Stimulated activated CD8-positive, alpha-beta memory T cell treated with anti-CD3 and anti-CD28 coated beads, Interleukin-15, amount 100 ng/mL, for 48 hours (primary cell): Measurements from ENCODE around the gene CLEC1A.

ENCODE experiments used
- DNase-seq, 2 donors: peaks; one replicate each; pipeline ENCODE4 v3.0.0-alpha.2; 2020; ENCODE audit warnings: low read depth in 2 of 2

CLEC1A gene

DNA sequence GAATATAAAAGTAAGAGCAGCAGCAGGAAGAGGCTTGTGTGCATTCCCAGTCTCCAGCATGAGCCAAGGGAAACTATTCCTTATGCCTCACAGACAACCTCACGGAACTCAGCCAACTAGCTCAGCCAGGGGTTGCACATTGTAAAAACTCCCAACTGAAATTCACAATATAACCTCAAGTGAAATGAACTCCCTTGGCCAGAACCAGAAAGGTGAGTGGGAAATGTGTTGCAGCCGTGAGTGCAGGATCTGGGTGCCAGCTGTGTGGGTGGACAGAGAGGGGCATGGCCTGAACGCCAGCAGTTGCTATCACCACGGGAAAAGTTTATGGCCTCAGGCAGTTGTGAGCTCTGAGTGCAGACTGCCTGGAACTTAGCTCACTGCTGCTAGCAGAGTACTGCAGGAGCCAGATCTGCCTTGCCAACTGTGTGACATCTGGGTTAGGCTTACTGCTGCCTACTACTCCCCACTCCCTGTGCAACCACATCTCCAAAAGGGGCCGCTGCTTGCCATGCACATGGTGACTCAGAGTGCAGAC lies 2.3 kb upstream of the CLEC1A start:
- DNase-seq, result no peak

DNA sequence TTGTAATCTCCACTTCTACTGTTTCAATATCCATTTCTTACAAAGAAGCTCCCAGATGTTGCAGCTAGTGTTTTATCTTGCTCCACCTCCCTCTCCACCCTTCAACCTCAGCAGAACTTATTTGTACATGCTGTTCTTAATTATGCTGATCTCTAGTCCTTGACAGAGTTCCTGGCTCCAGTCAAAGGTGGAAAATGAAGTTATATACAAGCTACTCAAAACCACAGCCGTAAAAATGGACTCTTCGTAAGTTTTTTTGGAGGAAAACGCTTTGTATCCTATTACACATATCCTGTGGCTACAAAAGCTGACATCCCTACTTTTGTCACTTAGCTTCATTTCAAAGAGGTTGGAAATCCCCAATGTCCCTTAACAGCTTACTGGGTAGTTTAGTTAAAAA lies 1.3 kb downstream of the CLEC1A start:
- DNase-seq, result no peak

DNA sequence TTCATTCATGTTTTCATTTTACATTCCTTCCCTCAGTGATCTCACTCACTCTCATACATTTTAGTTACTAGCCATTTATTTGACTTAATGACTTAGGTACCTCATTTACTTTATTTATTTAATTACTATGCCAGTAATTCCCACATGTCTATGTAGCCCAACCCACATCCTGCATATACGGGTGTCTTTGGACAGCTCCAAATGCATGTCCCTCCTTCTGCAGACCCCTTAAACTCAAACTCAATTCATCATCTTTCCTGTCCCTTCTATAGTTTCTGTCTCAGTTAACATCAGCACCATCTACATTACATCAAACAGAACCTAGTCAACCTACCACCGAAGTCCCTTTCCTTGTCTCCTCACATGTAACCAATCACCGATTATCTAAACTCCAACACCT lies 2.8 kb downstream of the CLEC1A start:
- no peak for DNase-seq

DNA sequence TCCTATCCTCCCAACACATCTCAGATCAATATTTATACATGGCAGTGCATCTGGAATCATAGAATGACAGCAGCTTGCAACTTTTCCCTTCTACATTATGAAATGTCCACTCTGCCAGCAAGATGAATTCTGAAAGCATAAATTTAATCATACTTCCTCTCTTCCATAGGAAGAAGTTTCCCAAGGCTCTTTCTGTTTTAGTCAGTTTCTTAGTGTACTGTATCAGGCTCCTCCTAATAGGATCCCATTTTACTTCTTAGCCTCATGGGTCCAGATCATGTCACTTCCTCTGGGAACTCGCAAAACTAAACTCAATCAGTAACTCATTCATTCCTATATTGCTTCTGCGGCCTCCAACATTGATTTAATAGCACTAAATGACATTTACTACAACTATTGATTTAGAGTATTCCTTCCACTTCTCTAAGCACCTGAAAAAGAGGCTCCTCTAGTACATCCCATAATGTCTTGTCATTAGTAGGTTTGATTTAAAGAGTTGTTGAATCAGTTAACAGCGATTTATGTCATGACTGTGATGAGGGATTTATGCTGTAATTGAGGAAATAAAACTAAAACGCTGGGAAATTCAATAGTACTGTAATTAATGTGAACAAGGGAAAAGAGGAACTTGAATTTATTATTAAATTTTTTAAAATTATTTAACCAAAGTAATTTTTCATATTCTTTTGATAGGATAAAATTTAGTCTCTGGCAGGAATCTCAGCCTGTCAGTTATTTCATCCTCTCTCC lies 4.0 kb downstream of the CLEC1A start:
- DNase-seq, result no peak

DNA sequence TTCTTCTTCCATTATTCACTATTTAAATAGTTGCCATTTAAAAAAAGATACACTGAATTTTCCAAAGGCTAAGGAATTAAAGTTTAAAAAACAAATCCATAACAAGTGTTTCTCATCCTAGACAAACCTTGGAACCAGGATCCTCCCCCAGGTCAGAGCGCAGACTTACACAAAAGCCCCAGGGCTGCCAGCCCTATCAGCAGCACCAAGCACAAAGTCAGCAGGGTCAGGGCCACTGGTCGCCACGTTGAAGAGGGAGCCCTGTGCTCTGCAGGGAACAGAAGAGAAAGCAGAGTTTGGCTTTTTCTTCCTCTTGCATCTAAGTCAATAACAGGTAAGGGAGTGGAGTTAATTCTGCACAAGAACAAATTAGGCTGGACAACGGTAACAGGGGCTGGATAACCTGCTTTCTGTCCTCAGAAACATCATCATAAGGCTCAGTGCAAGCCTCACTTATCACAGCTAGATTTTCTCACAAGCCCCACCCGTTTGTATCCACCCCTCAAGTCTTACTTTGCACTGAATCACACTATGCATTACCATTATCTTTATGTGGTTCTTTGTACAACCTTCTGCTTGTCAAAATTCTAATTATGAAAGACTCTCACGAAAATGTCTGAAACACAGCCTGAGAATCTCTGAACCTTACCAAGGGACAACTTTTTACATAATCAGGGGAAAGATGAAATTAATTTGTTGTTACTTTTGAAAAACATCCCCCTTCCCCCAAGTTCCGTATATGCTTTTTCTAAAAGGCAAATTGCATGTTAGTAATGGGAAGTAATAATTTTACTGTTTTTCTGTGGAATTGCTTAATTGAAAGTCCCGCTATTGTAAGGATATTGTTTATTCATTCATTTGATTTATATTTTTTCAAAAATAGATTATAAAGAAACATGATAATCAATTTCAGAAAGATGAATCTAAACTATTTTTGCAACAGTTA lies 9.6 kb downstream of the CLEC1A start:
- no peak for DNase-seq

DNA sequence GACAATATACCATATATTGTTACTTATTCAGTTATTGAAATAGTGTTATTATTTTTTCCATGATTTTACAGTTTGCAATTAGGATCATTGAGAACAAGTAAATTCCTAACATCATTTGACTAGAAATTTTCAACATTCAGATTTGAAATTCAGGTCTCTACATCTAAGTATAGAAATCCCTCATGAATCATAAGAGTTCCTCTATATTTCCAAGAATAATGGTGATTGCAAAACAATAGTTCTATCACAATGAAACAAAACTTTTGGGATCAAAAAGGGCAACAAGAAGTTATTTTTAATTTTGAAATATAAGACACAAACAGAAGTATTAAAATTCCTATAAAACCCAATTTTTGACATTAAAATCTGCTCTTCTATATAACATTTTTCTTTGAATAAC lies 10.8 kb downstream of the CLEC1A start:
- DNase-seq, result no peak

DNA sequence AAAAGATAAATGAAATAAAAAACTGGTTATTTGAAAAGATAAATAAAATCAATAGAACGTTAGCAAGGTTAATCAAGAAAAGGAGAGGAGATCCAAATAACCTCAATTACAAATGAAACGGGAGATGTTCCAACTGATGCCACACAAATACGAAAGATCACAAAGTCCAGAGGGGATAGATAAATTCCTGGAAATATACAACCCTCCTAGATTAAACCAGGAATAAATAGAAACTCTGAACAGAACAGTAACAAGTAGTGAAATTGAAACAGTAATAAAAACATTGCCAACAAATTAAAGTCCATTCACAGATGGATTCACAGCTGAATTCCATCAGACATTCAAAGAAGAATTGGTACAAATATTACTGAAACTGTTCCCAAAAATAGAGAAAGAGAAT lies 12.4 kb downstream of the CLEC1A start:
- no peak for DNase-seq

DNA sequence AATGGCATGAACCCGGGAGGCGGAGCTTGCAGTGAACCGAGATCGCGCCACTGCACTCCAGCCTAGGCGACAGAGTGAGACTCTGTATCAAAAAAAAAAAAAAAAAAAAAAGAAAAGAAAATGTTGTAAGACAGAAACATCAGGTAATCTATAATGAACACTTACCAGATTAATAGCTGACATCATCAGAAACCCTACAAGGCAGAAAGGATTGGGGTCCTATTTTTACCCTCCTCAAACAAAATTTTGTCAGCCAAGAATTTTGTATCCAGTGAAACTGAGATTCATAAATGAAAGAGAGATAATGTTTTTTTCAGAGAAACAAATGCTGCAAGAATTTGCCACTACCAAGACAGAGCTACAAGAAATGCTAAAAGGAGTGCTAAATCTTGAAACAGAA lies 14.1 kb downstream of the CLEC1A start:
- DNase-seq, result no peak

DNA sequence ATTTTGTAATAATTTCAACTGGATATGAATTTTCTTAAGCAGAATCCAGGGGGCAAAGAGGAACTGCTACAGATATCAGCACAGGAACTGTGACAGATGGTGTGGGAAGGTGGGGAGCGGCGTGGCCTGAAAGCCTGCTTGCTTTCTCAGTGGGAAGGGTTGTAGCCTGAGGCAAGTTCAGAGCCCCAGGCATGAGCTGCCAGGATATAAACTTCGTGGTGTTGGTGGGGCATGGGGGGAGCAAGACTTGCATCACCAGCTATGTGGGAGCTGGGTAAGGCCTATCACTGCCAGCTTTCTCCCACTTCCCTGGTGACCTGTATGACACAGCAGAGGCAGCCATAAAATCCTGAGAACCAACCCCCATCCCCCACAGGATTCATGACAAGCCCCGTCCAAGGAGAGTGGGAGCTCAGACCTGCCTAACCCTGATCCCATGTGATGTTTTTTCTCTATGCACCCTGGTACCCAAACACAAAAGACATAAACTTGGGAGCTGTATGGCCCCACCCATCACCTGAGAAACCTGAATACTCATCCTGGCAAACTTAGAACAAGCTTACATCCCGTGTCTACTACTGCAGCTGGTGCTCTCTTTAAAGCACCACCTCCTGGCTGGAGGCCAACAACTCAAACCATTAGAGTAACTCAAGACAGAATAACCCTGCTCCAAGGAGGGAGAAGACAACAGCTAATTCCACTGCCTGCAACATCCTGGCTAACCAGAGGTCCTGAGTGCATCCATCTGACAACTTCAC lies 16.5 kb downstream of the CLEC1A start:
- DNase-seq, result no peak

DNA sequence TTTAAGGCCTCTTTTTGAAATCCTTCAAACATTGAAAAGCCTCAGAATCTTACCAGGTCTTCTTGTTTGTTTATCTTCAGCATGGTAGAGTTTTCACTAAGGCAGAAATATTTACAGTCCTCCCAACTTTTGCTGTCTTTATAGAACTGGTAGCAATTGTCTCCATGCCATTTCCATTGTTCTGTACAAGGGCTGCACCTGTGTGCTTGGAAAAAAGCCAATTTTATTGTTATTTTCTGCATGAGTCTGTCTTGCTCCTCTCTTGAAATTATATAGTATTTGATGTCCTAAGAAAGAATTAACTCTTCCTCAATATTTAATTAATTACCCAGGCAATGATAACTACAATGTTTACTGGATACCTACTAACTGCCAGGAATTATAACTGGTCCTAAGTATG lies 23.3 kb downstream of the CLEC1A start:
- no peak for DNase-seq

DNA sequence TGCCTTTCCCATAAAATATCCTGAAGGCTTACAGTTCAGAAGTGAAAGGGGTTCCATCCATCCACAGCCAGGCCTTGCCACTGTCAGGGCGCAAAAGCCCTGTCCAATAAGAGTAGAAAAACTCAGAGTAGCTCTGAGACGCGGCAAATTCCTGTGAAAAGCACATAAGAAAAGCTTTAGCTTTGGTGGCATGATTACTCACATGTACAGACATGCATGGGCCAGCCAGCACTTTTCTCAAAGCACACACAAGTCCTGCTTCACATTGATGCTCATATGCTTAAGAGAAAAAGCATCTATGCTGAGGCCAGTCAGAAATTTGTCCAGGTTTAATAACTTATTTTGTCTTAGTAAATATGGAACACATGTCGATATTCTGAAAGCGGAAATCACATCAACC lies 25.5 kb downstream of the CLEC1A start:
- no peak for DNase-seq

DNA sequence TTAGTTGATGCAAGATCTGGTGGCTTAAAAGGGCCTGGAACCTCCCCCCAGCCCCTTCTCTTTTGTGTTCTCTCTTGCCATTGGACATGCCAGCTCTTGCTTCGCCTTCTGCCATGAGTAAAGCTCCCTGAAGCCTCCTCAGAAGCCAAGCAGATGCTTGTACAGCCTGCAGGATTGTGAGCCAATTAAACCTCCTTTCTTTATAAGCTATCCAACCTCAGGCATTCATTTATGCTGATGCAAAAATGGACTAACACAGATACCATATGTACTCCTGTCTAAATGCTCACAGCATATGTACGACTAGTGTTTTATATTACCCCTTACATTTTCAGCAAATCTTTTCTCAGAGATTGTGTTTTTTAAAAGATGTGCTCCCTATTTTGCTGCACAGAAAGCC lies 26.7 kb downstream of the CLEC1A start:
- no peak for DNase-seq

DNA sequence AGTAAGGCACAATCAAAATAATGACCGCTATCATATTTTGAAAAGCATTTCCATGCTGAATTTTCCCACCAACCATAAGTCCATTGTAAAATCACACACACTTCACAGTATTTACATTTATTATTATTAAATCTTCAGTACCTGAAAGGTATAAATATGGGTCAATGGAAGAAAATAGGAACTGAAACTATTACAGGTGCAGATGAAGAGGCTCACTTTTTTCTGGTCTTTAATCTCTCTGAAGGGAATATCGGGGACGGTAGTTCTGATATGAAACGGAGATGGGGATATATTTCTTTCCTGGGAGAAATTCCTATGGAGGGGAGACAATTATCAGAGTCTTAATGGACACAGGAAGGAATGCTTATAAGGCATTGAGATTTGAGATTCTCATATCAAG lies 28.4 kb downstream of the CLEC1A start:
- DNase-seq, result no peak

DNA sequence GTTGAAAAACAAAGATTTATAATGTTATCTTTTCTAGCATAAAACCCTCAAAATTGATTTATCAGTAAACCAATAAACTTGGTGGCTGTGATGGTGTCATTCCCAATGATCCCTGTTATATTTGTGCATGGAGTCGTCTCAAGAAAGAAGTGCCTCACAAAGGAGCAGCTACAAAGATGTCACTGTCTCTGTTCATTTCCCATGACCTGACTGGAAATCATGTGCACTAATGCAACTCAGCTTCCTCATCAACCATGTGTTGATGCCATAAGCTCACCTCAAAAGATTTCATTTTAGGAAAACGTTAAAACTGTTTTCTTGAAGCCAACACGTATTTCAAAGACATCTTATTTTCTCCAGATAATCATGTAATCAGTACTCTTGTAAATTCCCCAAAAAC lies 28.8 kb downstream of the CLEC1A start:
- DNase-seq, result no peak

DNA sequence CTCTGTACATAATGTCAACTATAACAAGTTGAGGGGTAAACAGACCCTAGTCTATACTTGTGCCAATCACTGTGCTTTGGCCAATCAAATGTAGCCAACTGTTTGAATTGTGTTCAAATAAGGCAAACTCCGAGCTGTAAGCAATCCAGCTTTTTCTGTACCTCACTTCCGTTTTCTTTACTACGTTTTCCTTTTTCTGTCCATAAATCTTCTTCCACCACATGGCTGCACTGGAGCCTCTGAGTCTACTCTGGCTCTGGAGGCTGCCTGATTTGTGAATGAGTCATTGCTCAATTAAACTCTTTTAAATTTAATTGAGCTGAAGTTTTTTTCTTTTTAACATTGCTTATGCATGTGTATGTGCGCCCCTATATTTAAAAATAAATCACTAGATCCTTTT lies 29.7 kb downstream of the CLEC1A start:
- DNase-seq, result no peak

DNA sequence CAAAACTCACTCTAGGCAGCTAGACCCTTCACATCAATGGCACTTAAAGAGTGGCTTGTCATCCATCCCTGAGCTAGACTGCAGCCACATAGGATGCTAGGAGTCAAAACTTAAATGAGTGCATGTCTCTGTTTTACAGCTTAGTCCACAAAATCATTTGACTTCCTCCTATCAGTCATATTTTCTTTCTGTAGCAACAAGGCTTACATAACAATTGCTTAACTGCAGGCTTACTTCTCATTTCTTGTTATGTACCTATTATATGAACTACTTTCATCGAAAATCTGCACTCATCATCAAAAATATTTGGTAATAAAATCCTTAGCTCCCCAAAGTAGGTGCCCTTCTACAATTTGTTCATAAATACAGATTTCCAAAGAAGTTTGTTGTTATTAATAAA lies 30.1 kb downstream of the CLEC1A start:
- no peak for DNase-seq

DNA sequence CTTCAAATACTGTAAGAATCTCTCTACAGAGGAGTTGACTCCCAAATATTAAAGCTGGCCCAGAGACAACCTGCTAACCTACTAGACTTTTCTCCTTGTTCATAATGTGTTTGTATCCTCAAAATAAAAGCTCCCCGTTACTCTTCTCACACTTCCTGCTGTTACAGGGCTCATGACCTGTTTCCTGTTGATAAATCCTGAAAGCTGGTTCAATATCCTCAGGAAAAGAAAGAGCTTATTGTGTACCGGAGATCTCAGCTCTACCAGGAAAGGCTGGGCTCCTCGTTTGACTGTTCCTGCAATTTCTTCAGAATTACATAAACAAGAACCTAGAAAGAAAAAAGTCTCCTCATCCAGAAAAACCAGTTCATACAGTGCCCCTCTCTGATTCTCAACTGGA lies 30.8 kb downstream of the CLEC1A start:
- no peak for DNase-seq

DNA sequence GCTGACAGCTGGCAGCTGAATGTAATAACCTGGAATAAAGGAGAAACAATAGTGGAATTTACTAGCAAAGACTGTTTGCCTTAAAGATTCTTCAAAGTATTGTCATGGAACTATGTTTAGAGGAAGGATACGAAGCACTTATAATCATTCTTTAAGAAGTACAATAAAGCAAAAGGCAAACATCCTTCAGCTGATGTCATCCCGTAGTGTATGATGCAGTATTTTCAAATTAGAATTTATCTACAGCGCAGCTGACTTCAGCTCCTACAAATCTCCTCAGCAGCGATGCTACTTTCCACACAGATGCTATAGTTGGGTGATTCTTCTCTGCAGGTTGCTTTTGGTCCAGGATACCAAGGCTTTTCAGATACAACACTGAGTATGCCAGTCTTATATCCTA lies 31.5 kb downstream of the CLEC1A start:
- DNase-seq, result no peak

DNA sequence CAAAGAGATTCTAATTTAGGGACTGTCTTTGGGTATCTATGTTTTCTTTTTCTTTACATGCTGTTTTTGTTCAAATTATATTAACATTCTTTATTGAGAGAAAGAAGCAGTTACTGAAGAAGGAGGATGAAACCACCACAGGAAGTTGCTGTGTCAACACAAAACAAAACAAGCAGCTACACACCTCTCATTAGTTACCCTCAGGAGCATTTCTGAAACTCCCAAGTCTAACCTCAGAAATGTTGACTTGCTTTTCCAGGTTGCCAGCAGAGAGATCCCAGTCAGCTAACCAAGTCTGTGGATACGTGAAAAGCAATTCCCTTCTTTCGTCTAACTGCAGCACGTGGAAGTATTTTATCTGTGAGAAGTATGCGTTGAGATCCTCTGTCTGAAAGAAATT lies 33.5 kb downstream of the CLEC1A start:
- no peak for DNase-seq

DNA sequence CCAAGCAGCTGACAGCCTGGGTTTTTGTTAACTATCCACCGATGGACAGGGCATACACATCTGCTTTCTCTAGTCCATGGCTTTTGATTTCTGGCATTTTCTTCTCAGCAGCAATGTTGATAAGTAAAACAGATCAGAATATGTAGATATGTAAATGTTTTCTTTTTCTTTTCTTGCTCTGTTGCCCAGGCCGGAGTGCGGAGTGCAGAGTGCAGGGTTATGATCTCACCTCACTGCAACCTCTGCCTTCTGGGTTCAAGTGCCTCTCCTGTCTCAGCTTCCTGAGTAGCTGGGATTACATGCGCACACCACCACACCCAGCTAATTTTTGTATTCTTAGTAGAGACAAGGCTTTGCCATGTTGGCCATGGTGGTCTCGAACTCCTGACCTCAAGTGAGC lies 40.4 kb downstream of the CLEC1A start:
- DNase-seq, result no peak

DNA sequence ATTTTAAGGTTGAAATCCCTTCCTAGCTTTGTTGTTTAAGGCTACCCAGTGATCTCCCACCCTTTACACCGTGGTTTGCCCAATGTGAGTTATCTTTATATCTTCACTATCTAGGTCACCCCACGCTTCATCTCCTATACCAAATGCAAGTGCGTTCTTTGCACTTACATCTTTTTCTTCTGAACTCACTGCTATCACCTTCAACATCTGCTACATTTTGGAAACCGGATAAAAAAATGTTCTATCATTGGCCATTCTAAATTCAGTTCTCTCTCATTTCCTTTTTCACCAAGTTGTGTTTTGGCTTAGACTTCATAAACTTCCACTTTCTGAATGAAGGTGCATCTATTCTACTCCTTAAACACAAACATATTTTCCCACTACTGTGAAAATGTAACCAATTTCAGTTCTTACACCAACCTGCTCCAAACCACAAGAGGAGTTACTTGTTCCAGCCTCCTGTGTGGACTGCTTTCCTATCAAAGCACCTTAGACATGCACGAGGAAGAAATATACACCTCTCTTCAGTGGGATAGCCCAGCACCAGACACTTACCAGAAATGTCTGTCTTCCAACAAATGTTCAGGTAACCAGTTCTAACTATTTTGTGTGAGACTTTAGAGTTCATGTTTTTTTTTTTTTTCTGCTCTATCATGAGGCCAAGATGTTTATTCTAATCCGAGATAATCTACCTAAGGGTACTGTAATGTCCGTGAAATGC lies 46.4 kb downstream of the CLEC1A start:
- DNase-seq, result no peak

DNA sequence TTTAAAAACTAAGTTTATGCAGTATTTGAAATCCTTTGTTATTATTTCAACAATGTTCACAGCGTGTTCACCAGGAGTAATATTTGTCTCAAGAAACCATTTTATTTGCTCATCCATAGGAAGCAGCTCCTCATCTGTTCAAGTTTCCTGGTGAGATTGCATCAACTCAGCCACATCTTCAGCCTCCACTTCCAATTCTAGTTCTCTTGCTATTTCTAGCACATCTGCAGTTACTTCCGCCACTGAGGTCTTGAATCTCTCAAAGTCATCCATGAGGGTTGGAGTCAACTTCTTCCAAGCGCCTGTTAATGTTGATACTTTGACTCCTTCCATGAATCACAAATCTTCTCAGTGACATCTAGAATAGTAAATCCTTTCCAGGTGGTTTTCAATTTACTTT lies 50.3 kb downstream of the CLEC1A start:
- no peak for DNase-seq
